SK-N-SH (cell line): Measurements from ENCODE around the gene DUSP16.
"Not testable (repeated sequence)": the region's sequence is repeated elsewhere in the genome, so short reads cannot be mapped to it uniquely, and the experiment has no call there.

Experiments
- EP300 ChIP-seq, 2 experiments: IDR thresholded peaks; 2 replicates each; pipeline versions ENCODE4 v1.4.0 to v1.6.1; 2012; ENCODE audit warnings: borderline replicate concordance in 1 of 2, low read depth in 1 of 2, low read length in 1 of 2
- JUND ChIP-seq: IDR thresholded peaks from 2 replicates; pipeline ENCODE4 v1.4.0; 2012
- MXI1 ChIP-seq: IDR thresholded peaks from 2 replicates; pipeline ENCODE4 v1.6.1; 2012; ENCODE audit warnings: mild to moderate bottlenecking, low read depth, low read length, improper control_type of control experiment
- POLR2AphosphoS5 ChIP-seq: IDR thresholded peaks from 2 replicates; pipeline ENCODE4 v1.6.1; 2012; ENCODE audit warnings: low read depth, low read length
- SIN3A ChIP-seq: IDR thresholded peaks from 2 replicates; pipeline ENCODE4 v1.6.1; 2012; ENCODE audit warnings: low read depth, mild to moderate bottlenecking, low read length, moderate library complexity, borderline replicate concordance
- SMC3 ChIP-seq: IDR thresholded peaks from 2 replicates; pipeline ENCODE4 v1.6.1; 2012; ENCODE audit warnings: low read depth, low read length, improper control_type of control experiment
- TAF1 ChIP-seq: IDR thresholded peaks from 2 replicates; pipeline ENCODE4 v1.6.1; 2012; ENCODE audit warnings: low read depth, mild to moderate bottlenecking, low read length, moderate library complexity, borderline replicate concordance
- TF ChIP-seq, protein P1 (sequence below): IDR thresholded peaks from 2 replicates; pipeline ENCODE4 v1.4.0; 2012; ENCODE audit warnings: low read depth, borderline replicate concordance
- TF ChIP-seq, protein P2 (sequence below): IDR thresholded peaks from 2 replicates; pipeline ENCODE4 v1.4.0; 2012; ENCODE audit warnings: low read depth
- TF ChIP-seq, protein P3 (sequence below): fragments of 150-350 bp; IDR thresholded peaks from 2 replicates; pipeline ENCODE4 v1.6.1; 2017; ENCODE audit warnings: antibody characterized with exemption, low read length, low read depth, borderline replicate concordance
- TF ChIP-seq, protein P4 (sequence below): fragments of 200-600 bp; sonication (generic); IDR thresholded peaks from 2 replicates; pipeline ENCODE4 v1.6.1; 2017; ENCODE audit warnings: antibody characterized with exemption, mild to moderate bottlenecking, moderate library complexity
- TF ChIP-seq, protein P5 (sequence below): IDR thresholded peaks from 2 replicates; pipeline ENCODE4 v1.6.1; 2012; ENCODE audit warnings: mild to moderate bottlenecking, low read depth, low read length, moderate library complexity

DNA sequence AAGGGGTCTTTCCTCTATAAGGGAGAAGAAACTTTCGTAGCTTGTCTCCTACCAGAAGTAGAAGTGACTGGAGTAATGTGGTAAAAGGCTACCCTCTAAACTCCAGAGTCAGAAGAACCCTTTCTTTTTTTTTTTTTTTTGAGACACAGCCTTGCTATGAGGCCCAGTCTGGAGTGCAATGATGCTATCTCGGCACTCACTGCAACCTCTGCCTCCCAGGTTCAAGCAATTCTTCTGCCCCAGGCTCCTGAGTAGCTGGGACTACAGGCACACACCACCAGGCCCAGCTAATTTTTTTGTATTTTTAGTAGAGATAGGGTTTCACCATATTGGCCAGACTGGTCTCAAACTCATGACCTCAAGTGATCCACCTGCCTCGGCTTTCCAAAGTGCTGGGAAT, 25.8 kb upstream of the DUSP16 start:
- TF ChIP-seq POLR2AphosphoS5; SMC3; MXI1; EP300 (IDR thresholded peaks at IDR 0.05; ENCODE audit: borderline replicate concordance in 1 of 2, low read depth in 1 of 2, low read length in 1 of 2); TAF1; JUND; SIN3A: not testable (repeated sequence)
- TF ChIP-seq, protein P1, sequence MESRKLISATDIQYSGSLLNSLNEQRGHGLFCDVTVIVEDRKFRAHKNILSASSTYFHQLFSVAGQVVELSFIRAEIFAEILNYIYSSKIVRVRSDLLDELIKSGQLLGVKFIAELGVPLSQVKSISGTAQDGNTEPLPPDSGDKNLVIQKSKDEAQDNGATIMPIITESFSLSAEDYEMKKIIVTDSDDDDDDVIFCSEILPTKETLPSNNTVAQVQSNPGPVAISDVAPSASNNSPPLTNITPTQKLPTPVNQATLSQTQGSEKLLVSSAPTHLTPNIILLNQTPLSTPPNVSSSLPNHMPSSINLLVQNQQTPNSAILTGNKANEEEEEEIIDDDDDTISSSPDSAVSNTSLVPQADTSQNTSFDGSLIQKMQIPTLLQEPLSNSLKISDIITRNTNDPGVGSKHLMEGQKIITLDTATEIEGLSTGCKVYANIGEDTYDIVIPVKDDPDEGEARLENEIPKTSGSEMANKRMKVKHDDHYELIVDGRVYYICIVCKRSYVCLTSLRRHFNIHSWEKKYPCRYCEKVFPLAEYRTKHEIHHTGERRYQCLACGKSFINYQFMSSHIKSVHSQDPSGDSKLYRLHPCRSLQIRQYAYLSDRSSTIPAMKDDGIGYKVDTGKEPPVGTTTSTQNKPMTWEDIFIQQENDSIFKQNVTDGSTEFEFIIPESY = not testable (repeated sequence)
- TF ChIP-seq, protein P2, sequence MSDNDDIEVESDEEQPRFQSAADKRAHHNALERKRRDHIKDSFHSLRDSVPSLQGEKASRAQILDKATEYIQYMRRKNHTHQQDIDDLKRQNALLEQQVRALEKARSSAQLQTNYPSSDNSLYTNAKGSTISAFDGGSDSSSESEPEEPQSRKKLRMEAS = not testable (repeated sequence)
- TF ChIP-seq, protein P3, sequence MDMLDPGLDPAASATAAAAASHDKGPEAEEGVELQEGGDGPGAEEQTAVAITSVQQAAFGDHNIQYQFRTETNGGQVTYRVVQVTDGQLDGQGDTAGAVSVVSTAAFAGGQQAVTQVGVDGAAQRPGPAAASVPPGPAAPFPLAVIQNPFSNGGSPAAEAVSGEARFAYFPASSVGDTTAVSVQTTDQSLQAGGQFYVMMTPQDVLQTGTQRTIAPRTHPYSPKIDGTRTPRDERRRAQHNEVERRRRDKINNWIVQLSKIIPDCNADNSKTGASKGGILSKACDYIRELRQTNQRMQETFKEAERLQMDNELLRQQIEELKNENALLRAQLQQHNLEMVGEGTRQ = not testable (repeated sequence)
- TF ChIP-seq, protein P4, sequence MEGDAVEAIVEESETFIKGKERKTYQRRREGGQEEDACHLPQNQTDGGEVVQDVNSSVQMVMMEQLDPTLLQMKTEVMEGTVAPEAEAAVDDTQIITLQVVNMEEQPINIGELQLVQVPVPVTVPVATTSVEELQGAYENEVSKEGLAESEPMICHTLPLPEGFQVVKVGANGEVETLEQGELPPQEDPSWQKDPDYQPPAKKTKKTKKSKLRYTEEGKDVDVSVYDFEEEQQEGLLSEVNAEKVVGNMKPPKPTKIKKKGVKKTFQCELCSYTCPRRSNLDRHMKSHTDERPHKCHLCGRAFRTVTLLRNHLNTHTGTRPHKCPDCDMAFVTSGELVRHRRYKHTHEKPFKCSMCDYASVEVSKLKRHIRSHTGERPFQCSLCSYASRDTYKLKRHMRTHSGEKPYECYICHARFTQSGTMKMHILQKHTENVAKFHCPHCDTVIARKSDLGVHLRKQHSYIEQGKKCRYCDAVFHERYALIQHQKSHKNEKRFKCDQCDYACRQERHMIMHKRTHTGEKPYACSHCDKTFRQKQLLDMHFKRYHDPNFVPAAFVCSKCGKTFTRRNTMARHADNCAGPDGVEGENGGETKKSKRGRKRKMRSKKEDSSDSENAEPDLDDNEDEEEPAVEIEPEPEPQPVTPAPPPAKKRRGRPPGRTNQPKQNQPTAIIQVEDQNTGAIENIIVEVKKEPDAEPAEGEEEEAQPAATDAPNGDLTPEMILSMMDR = not testable (repeated sequence)
- TF ChIP-seq, protein P5, sequence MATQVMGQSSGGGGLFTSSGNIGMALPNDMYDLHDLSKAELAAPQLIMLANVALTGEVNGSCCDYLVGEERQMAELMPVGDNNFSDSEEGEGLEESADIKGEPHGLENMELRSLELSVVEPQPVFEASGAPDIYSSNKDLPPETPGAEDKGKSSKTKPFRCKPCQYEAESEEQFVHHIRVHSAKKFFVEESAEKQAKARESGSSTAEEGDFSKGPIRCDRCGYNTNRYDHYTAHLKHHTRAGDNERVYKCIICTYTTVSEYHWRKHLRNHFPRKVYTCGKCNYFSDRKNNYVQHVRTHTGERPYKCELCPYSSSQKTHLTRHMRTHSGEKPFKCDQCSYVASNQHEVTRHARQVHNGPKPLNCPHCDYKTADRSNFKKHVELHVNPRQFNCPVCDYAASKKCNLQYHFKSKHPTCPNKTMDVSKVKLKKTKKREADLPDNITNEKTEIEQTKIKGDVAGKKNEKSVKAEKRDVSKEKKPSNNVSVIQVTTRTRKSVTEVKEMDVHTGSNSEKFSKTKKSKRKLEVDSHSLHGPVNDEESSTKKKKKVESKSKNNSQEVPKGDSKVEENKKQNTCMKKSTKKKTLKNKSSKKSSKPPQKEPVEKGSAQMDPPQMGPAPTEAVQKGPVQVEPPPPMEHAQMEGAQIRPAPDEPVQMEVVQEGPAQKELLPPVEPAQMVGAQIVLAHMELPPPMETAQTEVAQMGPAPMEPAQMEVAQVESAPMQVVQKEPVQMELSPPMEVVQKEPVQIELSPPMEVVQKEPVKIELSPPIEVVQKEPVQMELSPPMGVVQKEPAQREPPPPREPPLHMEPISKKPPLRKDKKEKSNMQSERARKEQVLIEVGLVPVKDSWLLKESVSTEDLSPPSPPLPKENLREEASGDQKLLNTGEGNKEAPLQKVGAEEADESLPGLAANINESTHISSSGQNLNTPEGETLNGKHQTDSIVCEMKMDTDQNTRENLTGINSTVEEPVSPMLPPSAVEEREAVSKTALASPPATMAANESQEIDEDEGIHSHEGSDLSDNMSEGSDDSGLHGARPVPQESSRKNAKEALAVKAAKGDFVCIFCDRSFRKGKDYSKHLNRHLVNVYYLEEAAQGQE = not testable (repeated sequence)
